Ramos (cell line): ENCODE results near the gene C3orf18.

Experiments
- in situ Hi-C: fragments of 300-500 bp; cut with MboI; formaldehyde crosslinking; loops from one replicate; pipeline ENCODE4 v1.14.3; 2022; ENCODE audit warnings: low sequenced_read_pairs; ENCODE audit not compliant: unreplicated experiment

The C3orf18 gene

GRCh38 chr3:50582083-50582482 is 14.5 kb upstream of the C3orf18 start:
- in situ Hi-C loops = no loop called here

GRCh38 chr3:50581459-50581842 is 13.9 kb upstream of the C3orf18 start:
- in situ Hi-C loops = no loop called here

- in situ Hi-C loops = no loop called here
Observed at GRCh38 chr3:50580683-50581458, 13.3 kb upstream of the C3orf18 start.

GRCh38 chr3:50577348-50577747 is 9.8 kb upstream of the C3orf18 start:
- in situ Hi-C loops = no loop called here

- in situ Hi-C loops = no loop called here
Observed at GRCh38 chr3:50575372-50575771, 7.8 kb upstream of the C3orf18 start.

GRCh38 chr3:50574444-50574831 is 6.9 kb upstream of the C3orf18 start:
- in situ Hi-C loops = no loop called here

- in situ Hi-C loops = no loop called here
Observed at GRCh38 chr3:50573566-50574443, 6.3 kb upstream of the C3orf18 start.

- in situ Hi-C loops = no loop called here
Observed at GRCh38 chr3:50572801-50573371, 5.3 kb upstream of the C3orf18 start.

GRCh38 chr3:50572158-50572557 is 4.6 kb upstream of the C3orf18 start:
- in situ Hi-C loops = no loop called here

GRCh38 chr3:50571486-50571885 is 3.9 kb upstream of the C3orf18 start:
- in situ Hi-C loops = no loop called here

GRCh38 chr3:50570508-50571279 is 3.1 kb upstream of the C3orf18 start:
- in situ Hi-C loops = no loop called here

GRCh38 chr3:50568947-50569749 is 1.6 kb upstream of the C3orf18 start, which contains the start of gene HEMK1:
Gene HEMK1, plus strand, starts transcription at chr3:50569522. Its CDS starts 1,583 bp downstream, at chr3:50571105.
- in situ Hi-C loops = no loop called here

GRCh38 chr3:50567011-50567385 is 549 bp downstream of the C3orf18 start:
- in situ Hi-C loops = no loop called here

- in situ Hi-C loops = no loop called here
Observed at GRCh38 chr3:50564321-50564720, 3.2 kb downstream of the C3orf18 start.

- in situ Hi-C loops = no loop called here
Observed at GRCh38 chr3:50563867-50564266, 3.7 kb downstream of the C3orf18 start.

GRCh38 chr3:50562861-50563260 is 4.7 kb downstream of the C3orf18 start:
- in situ Hi-C loops = no loop called here

GRCh38 chr3:50559702-50560101 is 7.8 kb downstream of the C3orf18 start:
- in situ Hi-C loops = no loop called here

- in situ Hi-C loops = no loop called here
Observed at GRCh38 chr3:50557915-50558314, 9.6 kb downstream of the C3orf18 start.

- in situ Hi-C loops = no loop called here
Observed at GRCh38 chr3:50557106-50557505, 10.4 kb downstream of the C3orf18 start.

- in situ Hi-C loops = no loop called here
Observed at GRCh38 chr3:50554553-50554952, 13.0 kb downstream of the C3orf18 start.
